OCI-LY1 (cell line): Measurements from ENCODE around the gene CDK5RAP2.

Source experiments
- EZH2 ChIP-seq: fragments of 200-600 bp; sonication (generic), shearing (Covaris generic); IDR thresholded peaks from 2 replicates; pipeline ENCODE4 v1.8.0; 2017; ENCODE audit warnings: borderline replicate concordance, mixed run types, mild to moderate bottlenecking, antibody characterized with exemption, low read length, moderate library complexity, mixed read lengths
- TF ChIP-seq, protein P1 (sequence below): fragments of 200-600 bp; sonication (generic), shearing (Covaris generic); IDR thresholded peaks from 2 replicates; pipeline ENCODE4 v1.5.1; 2017; ENCODE audit warnings: mild to moderate bottlenecking, antibody characterized with exemption, low read length, moderate library complexity, mixed read lengths

GRCh38 chr9:120405134-120405533 lies 174.8 kb downstream of the CDK5RAP2 start:
- TF ChIP-seq, protein P1, sequence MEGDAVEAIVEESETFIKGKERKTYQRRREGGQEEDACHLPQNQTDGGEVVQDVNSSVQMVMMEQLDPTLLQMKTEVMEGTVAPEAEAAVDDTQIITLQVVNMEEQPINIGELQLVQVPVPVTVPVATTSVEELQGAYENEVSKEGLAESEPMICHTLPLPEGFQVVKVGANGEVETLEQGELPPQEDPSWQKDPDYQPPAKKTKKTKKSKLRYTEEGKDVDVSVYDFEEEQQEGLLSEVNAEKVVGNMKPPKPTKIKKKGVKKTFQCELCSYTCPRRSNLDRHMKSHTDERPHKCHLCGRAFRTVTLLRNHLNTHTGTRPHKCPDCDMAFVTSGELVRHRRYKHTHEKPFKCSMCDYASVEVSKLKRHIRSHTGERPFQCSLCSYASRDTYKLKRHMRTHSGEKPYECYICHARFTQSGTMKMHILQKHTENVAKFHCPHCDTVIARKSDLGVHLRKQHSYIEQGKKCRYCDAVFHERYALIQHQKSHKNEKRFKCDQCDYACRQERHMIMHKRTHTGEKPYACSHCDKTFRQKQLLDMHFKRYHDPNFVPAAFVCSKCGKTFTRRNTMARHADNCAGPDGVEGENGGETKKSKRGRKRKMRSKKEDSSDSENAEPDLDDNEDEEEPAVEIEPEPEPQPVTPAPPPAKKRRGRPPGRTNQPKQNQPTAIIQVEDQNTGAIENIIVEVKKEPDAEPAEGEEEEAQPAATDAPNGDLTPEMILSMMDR = no peak
- TF ChIP-seq EZH2 = no peak
